H1 (cell line): ENCODE measurements around the gene OR5B3. TPM values are rescaled to one million over a fixed set of nuclear protein-coding genes. Genes with fewer than 3 reads are reported as not detected.

Experiments used
- CHD7 ChIP-seq: fragments of 300-600 bp; sonication (generic); IDR thresholded peaks from 2 replicates; pipeline ENCODE4 v1.7.1; 2012; ENCODE audit warnings: low read length, moderate library complexity, mild to moderate bottlenecking, inconsistent platforms; ENCODE audit not compliant: insufficient replicate concordance
- polyA plus RNA-seq, 7 experiments: library from polyadenylated mRNA; depleted of rRNA in 3 of 7; stranded (reverse) in 5 of 7; unstranded in 2 of 7; fragments of >200 nt in 5 of 7; fragments of 200-250 nt in 2 of 7; gene quantifications; 1 replicate in 5 of 7; 2 replicates in 1 of 7; 4 replicates in 1 of 7; pipeline versions ENCODE4 v1.2.1 to v1.2.3, GENCODE V29; 2011 to 2013; ENCODE audit warnings: missing spikeins in 2 of 7, mixed read lengths in 2 of 7
- total RNA-seq: library from RNA; stranded (reverse); fragmentation: NEBNext Ultra II Directional; extraction: Animal tissue kit (Norgen Biotek cat#: 25700); gene quantifications from 2 replicates; pipeline ENCODE4 v1.2.1, GENCODE V29; 2021

Gene OR5B3
- total and polyA plus RNA-seq, 2 of the 8 experiments (the other 6 are each of a cell fraction or from before 2014, with no cell fraction given), result not detected

- TF ChIP-seq CHD7, result no peak
Measured at GRCh38 chr11:58433638-58434203, 27.0 kb upstream of the OR5B3 start (continued).
